ENCODE measurements around the gene PRELP. TPM values are rescaled to one million over a fixed set of nuclear protein-coding genes. Genes with fewer than 3 reads are reported as not detected.

PRELP gene
- total and polyA plus RNA-seq, 2 of the 8 experiments (the other 6 are each of a cell fraction or from before 2014, with no cell fraction given), result 0.13 to 0.23 TPM

- no peaks in the 10 kb centered on the region for H3K79me2 ChIP-seq (ENCODE audit: control insufficient read depth in 1 of 2, insufficient read depth in 2 of 2, low read length in 2 of 2)
- H2BK20ac ChIP-seq (ENCODE audit: low read length), result no peak overlapping the region
- FAIRE-seq, result no peak
- H3K4ac ChIP-seq (replicated peaks; ENCODE audit: insufficient read length, low read depth, low read length), result no peak overlapping the region
- H2BK120ac ChIP-seq (replicated peaks; ENCODE audit: low read depth, low read length), result no peak overlapping the region
- no peak overlapping the region for H3K23ac ChIP-seq (ENCODE audit: insufficient read length)
- peaks cover 3 to 25% (median 24%) of the 10 kb centered on the region in 4 experiments for H3K27me3 ChIP-seq (replicated peaks in 1 of 4; ENCODE audit: control insufficient read depth in 3 of 4, extremely low read depth in 1 of 4, insufficient read depth in 3 of 4, low read length in 3 of 4)
- H3K18ac ChIP-seq (ENCODE audit: extremely low read depth, low read length), result no peak overlapping the region
- H3K9me3 ChIP-seq (ENCODE audit: insufficient read depth in 2 of 2, low read depth in 1 of 2, low read length in 1 of 2), result no peaks in the 10 kb centered on the region
- POLR2A ChIA-PET (ENCODE audit: partially characterized antibody), result no interaction called here
- WGBS, 2 experiments (ENCODE audit: extremely low coverage in 1 of 2, insufficient coverage in 1 of 2, insufficient read length in 1 of 2, insufficient replicate concordance in 2 of 2, low coverage in 1 of 2, low lambda C conversion rate in 2 of 2, missing lambda C conversion rate in 1 of 2), result 92% methylated on average over 4 of the region's 4 CpGs; no CpG with 5 or more reads in 1 of the 2 experiments
- no peak overlapping the region for H3K4me3 ChIP-seq (ENCODE audit: extremely low read depth in 1 of 4, insufficient read depth in 2 of 4, low read depth in 3 of 4, low read length in 4 of 4)
- H3K9ac ChIP-seq (replicated peaks in 1 of 4; ENCODE audit: extremely low read depth in 1 of 4, low read depth in 3 of 4, low read length in 3 of 4), result no peak overlapping the region
- H3K4me2 ChIP-seq (ENCODE audit: insufficient read depth in 1 of 2, low read depth in 2 of 2, low read length in 2 of 2), result no peak overlapping the region
- no peak overlapping the region for H2BK5ac ChIP-seq (ENCODE audit: low read depth, low read length)
- H3K36me3 ChIP-seq (ENCODE audit: control insufficient read depth in 2 of 4, insufficient read depth in 4 of 4, low read length in 3 of 4), result no peaks in the 10 kb centered on the region
- no peak for DNase-seq (ENCODE audit: low read depth in 1 of 2, low spot score in 2 of 2)
- no peak overlapping the region for H4K91ac ChIP-seq (replicated peaks; ENCODE audit: insufficient read length, low read length)
- H2BK15ac ChIP-seq (ENCODE audit: low read length), result no peak overlapping the region
- CTCF ChIA-PET (ENCODE audit: partially characterized antibody), result interaction anchor here (1.7 to 13.3 kb wide), 2 partner anchors 17 to 53 kb away, joined by 3 to 108 read pairs; no protein-coding TSS in a partner anchor
- peaks cover 4% of the 10 kb centered on the region; the same call in 1 of the 2 replicates for H3K79me1 ChIP-seq (ENCODE audit: low read depth, low read length)
- no peak overlapping the region for H2BK12ac ChIP-seq (ENCODE audit: low read depth, low read length)
- peaks cover 0 to 3% of the 10 kb centered on the region in 2 experiments for H4K20me1 ChIP-seq (replicated peaks in 1 of 2; ENCODE audit: control insufficient read depth in 1 of 2, insufficient read depth in 2 of 2, low read length in 2 of 2)
- no peak overlapping the region for H3K27ac ChIP-seq (ENCODE audit: low read depth, low read length)
- no peak overlapping the region for H2AFZ ChIP-seq (ENCODE audit: low read length)
- no peak overlapping the region for H2AK5ac ChIP-seq (ENCODE audit: low read depth, low read length)
- H3K56ac ChIP-seq (replicated peaks; ENCODE audit: insufficient read length, low read depth, low read length), result no peak overlapping the region
- H4K5ac ChIP-seq (ENCODE audit: insufficient read length, low read depth, low read length), result no peak overlapping the region
- H3K23me2 ChIP-seq (ENCODE audit: low read depth, low read length), result peaks cover 10% of the 10 kb centered on the region; the same call in 1 of the 2 replicates
- H3K14ac ChIP-seq (ENCODE audit: insufficient read length), result no peak overlapping the region
- peaks cover 21 to 42% (median 33%) of the 10 kb centered on the region in 4 experiments for H3K4me1 ChIP-seq (replicated peaks in 1 of 4; ENCODE audit: control insufficient read depth in 3 of 4, insufficient read depth in 4 of 4, low read length in 3 of 4)
- H4K8ac ChIP-seq (ENCODE audit: extremely low read depth, insufficient read depth, low read length), result no peak overlapping the region
- no peak for TF ChIP-seq NANOG (IDR thresholded peaks at IDR 0.05; ENCODE audit: insufficient read depth, low read depth, low read length, poor library complexity, severe bottlenecking)
- TF ChIP-seq KDM5A (IDR thresholded peaks at IDR 0.05; ENCODE audit: low read length), result no peak
- no peak for TF ChIP-seq SIX5 (IDR thresholded peaks at IDR 0.05; ENCODE audit: low read depth, low read length)
- TF ChIP-seq ATF3 (IDR thresholded peaks at IDR 0.05; ENCODE audit: insufficient read depth, low read depth, low read length), result no peak
- no peak for TF ChIP-seq CTCF (IDR thresholded peaks at IDR 0.05; ENCODE audit: control extremely low read depth in 1 of 3, insufficient read depth in 1 of 3, low read depth in 1 of 3, low read length in 3 of 3)
- TF ChIP-seq JUN (IDR thresholded peaks at IDR 0.05; ENCODE audit: low read depth, low read length), result no peak
- no peak for TF ChIP-seq SP4 (IDR thresholded peaks at IDR 0.05; ENCODE audit: low read length)
- no peak for TF ChIP-seq HDAC6 (IDR thresholded peaks at IDR 0.05; ENCODE audit: low read depth, low read length)
- TF ChIP-seq ASH2L (IDR thresholded peaks at IDR 0.05; ENCODE audit: low read length), result no peak
- TF ChIP-seq EZH2 (IDR thresholded peaks at IDR 0.05; ENCODE audit: low read depth, low read length, severe bottlenecking), result no peak
Observed at GRCh38 chr1:203524152-203524551, 48.5 kb downstream of the PRELP start.
